SU-DHL-6 (cell line): ENCODE results near the gene MND1.

ENCODE experiments used
- H2AFZ ChIP-seq: fragments of 200-600 bp; sonication (generic); 2 replicates; pipeline ENCODE4 v1.6.1; 2014; ENCODE audit warnings: low read depth, mild to moderate bottlenecking, moderate library complexity, mixed read lengths, antibody characterized with exemption, low read length; ENCODE audit not compliant: severe bottlenecking
- H3F3A ChIP-seq: fragments of 200-600 bp; shearing (Covaris generic); 2 replicates; pipeline ENCODE4 v1.6.0; 2016; ENCODE audit warnings: antibody characterized with exemption, mild to moderate bottlenecking; ENCODE audit not compliant: insufficient read depth
- H3K27ac ChIP-seq: fragments of 200-600 bp; sonication (generic); 2 replicates; pipeline ENCODE4 v1.5.1; 2016; ENCODE audit warnings: low read depth, mild to moderate bottlenecking, low read length, moderate library complexity, mixed read lengths
- H3K27me3 ChIP-seq: fragments of 200-600 bp; sonication (generic), shearing (Covaris generic); 2 replicates; pipeline ENCODE4 v1.6.0; 2014; ENCODE audit warnings: mild to moderate bottlenecking, low read length
- H3K36me3 ChIP-seq: fragments of 200-600 bp; sonication (generic); 2 replicates; pipeline ENCODE4 v1.6.1; 2014; ENCODE audit warnings: mild to moderate bottlenecking, low read length, mixed read lengths
- H3K4me2 ChIP-seq: fragments of 300-600, 200-600 bp; shearing (Covaris generic), sonication (generic); 2 replicates; pipeline ENCODE4 v1.6.0; 2014; ENCODE audit warnings: low read length, low read depth, mild to moderate bottlenecking; ENCODE audit not compliant: poor library complexity, severe bottlenecking
- H3K4me3 ChIP-seq: fragments of 200-600 bp; sonication (generic); 2 replicates; pipeline ENCODE4 v1.5.1; 2014; ENCODE audit warnings: antibody characterized with exemption, low read length, mild to moderate bottlenecking, mixed read lengths; ENCODE audit not compliant: insufficient read depth, poor library complexity, severe bottlenecking
- H3K79me2 ChIP-seq: fragments of 200-600 bp; sonication (generic); 2 replicates; pipeline ENCODE4 v1.6.1; 2014; ENCODE audit warnings: mild to moderate bottlenecking, low read length, moderate library complexity; ENCODE audit not compliant: insufficient read depth
- H3K9ac ChIP-seq: fragments of 200-600 bp; sonication (generic); 2 replicates; pipeline ENCODE4 v1.7.0; 2014; ENCODE audit warnings: mild to moderate bottlenecking, low read length
- H3K9me2 ChIP-seq: fragments of 200-600 bp; sonication (generic); replicated peaks from 2 replicates; pipeline ENCODE4 v1.6.1; 2014; ENCODE audit warnings: low read length; ENCODE audit not compliant: insufficient read depth
- H3K9me3 ChIP-seq: fragments of 200-600 bp; sonication (generic); 2 replicates; pipeline ENCODE4 v1.6.1; 2014; ENCODE audit warnings: low read length, mixed read lengths; ENCODE audit not compliant: insufficient read depth
- H4K20me1 ChIP-seq: fragments of 200-600 bp; sonication (generic); 2 replicates; pipeline ENCODE4 v1.6.1; 2014; ENCODE audit warnings: low read depth, mild to moderate bottlenecking, antibody characterized with exemption, low read length, moderate library complexity, mixed read lengths
- EZH2phosphoT487 ChIP-seq: fragments of 200-600 bp; sonication (generic), shearing (Covaris generic); conservative IDR thresholded peaks from 2 replicates; pipeline ENCODE4 v1.6.1; 2018; ENCODE audit warnings: mild to moderate bottlenecking, antibody characterized with exemption, low read length, moderate library complexity, mixed read lengths
- TF ChIP-seq, protein P1 (sequence below): fragments of 200-600 bp; sonication (generic); IDR thresholded peaks from one replicate; pipeline ENCODE4 v1.5.1; 2017; ENCODE audit warnings: antibody characterized with exemption, mild to moderate bottlenecking, low read length, moderate library complexity; ENCODE audit not compliant: insufficient read depth, poor library complexity, severe bottlenecking

Gene MND1

GRCh38 chr4:153333874-153334273 lies 10.6 kb upstream of the MND1 start:
- no peak overlapping the region for H3K27ac ChIP-seq
- TF ChIP-seq, protein P1, sequence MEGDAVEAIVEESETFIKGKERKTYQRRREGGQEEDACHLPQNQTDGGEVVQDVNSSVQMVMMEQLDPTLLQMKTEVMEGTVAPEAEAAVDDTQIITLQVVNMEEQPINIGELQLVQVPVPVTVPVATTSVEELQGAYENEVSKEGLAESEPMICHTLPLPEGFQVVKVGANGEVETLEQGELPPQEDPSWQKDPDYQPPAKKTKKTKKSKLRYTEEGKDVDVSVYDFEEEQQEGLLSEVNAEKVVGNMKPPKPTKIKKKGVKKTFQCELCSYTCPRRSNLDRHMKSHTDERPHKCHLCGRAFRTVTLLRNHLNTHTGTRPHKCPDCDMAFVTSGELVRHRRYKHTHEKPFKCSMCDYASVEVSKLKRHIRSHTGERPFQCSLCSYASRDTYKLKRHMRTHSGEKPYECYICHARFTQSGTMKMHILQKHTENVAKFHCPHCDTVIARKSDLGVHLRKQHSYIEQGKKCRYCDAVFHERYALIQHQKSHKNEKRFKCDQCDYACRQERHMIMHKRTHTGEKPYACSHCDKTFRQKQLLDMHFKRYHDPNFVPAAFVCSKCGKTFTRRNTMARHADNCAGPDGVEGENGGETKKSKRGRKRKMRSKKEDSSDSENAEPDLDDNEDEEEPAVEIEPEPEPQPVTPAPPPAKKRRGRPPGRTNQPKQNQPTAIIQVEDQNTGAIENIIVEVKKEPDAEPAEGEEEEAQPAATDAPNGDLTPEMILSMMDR = no peak
- no peak for TF ChIP-seq EZH2phosphoT487
- no peaks in the 10 kb centered on the region for H3K9me2 ChIP-seq
- no peaks in the 10 kb centered on the region for H3F3A ChIP-seq
- H3K9me3 ChIP-seq = no peaks in the 10 kb centered on the region
- no peaks in the 10 kb centered on the region for H4K20me1 ChIP-seq
- no peak overlapping the region for H3K4me3 ChIP-seq
- no peaks in the 10 kb centered on the region for H3K79me2 ChIP-seq
- no peak overlapping the region for H2AFZ ChIP-seq
- H3K36me3 ChIP-seq = no peaks in the 10 kb centered on the region
- H3K4me2 ChIP-seq = no peak overlapping the region
- no peak overlapping the region for H3K9ac ChIP-seq
- H3K27me3 ChIP-seq = no peaks in the 10 kb centered on the region

GRCh38 chr4:153335665-153336064 lies 8.8 kb upstream of the MND1 start:
- no peak overlapping the region for H3K27ac ChIP-seq
- H3K36me3 ChIP-seq = no peaks in the 10 kb centered on the region
- H3K9me2 ChIP-seq = no peaks in the 10 kb centered on the region
- H3K4me2 ChIP-seq = no peak overlapping the region
- no peak overlapping the region for H3K9ac ChIP-seq
- no peaks in the 10 kb centered on the region for H3K9me3 ChIP-seq
- H3F3A ChIP-seq = no peaks in the 10 kb centered on the region
- H3K79me2 ChIP-seq = no peaks in the 10 kb centered on the region
- H3K4me3 ChIP-seq = no peak overlapping the region
- no peak for TF ChIP-seq EZH2phosphoT487
- TF ChIP-seq, protein P1 = no peak
- H2AFZ ChIP-seq = no peak overlapping the region
- H3K27me3 ChIP-seq = no peaks in the 10 kb centered on the region
- H4K20me1 ChIP-seq = no peaks in the 10 kb centered on the region

DNA sequence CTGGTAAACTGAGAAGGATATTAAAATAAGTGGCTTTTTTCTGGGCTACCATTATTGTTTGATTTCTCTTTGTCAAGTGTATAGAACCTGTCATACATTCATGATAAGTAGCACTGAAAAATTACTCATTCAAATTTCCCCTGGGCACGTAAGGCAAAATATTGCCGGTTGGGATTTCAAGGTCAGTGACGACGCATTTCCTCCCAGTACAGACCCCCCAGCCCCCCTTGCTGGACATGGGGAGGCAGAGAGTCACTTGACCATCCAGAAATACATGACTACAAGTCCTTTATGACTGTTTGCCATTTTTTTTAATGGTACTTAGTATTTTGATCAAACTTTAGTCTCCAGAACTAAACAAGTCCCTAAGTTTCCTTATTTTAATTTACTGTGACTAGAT lies 6.8 kb upstream of the MND1 start:
- Histone ChIP-seq H3K9me2 (no peaks in the 10 kb centered on the region), H3K27me3 (no peaks in the 10 kb centered on the region), H3K4me3 (no peak overlapping the region), H3F3A (0 out of 2 replicates have a peak, but pooled peaks cover under 1% of the 10 kb centered on the region), H3K4me2 (no peak overlapping the region), H4K20me1 (no peaks in the 10 kb centered on the region), H2AFZ (no peak overlapping the region), H3K27ac (no peak overlapping the region), H3K79me2 (no peaks in the 10 kb centered on the region), H3K9ac (no peak overlapping the region), H3K9me3 (no peaks in the 10 kb centered on the region), H3K36me3 (no peaks in the 10 kb centered on the region)
- no peak for TF ChIP-seq EZH2phosphoT487
- TF ChIP-seq, protein P1 = no peak
